GM20000 (cell line): ENCODE results near the gene WDR7.
A peak's percentile ranks its signal among the peaks of the same experiment; 100 is the strongest.

Experiments
- DNase-seq: peaks from one replicate; pipeline ENCODE4 v3.0.0; 2012; ENCODE audit warnings: low spot score
- CTCF ChIP-seq: IDR thresholded peaks from 2 replicates; pipeline ENCODE4 v1.5.1; 2012; ENCODE audit warnings: mild to moderate bottlenecking, control low read depth; ENCODE audit errors: extremely low read depth, missing control alignments

WDR7 gene

GRCh38 chr18:56637176-56637575 lies 14.0 kb upstream of the WDR7 start:
- DNase-seq, result no peak
- TF ChIP-seq CTCF, result no peak

GRCh38 chr18:56637711-56638231 lies 13.4 kb upstream of the WDR7 start:
- TF ChIP-seq CTCF, result no peak
- DNase-seq, result no peak

GRCh38 chr18:56638232-56639103 lies 12.7 kb upstream of the WDR7 start, which contains the start of gene TXNL1:
TXNL1 (minus strand) TSS chr18:56638592; CDS start chr18:56638440, 152 bp downstream.
- TF ChIP-seq CTCF, result no peak
- DNase-seq, result peak; percentile 92

GRCh38 chr18:56639104-56639381 lies 12.1 kb upstream of the WDR7 start:
- DNase-seq, result no peak
- no peak for TF ChIP-seq CTCF

- TF ChIP-seq CTCF, result no peak
Measured at GRCh38 chr18:56639571-56639970, 11.6 kb upstream of the WDR7 start.

GRCh38 chr18:56641714-56642337 lies 9.3 kb upstream of the WDR7 start:
- no peak for TF ChIP-seq CTCF
- no peak for DNase-seq

More at GRCh38 chr18:56639571-56639970, 11.6 kb upstream of the WDR7 start:
- DNase-seq, result no peak

GRCh38 chr18:56643381-56643780 lies 7.8 kb upstream of the WDR7 start:
- no peak for TF ChIP-seq CTCF
- DNase-seq, result no peak
